Panc1 (cell line): ENCODE data around the gene BIK. TPM values are rescaled to one million over a fixed set of nuclear protein-coding genes. Genes with fewer than 3 reads are reported as not detected.

Experiments used
- ATAC-seq: fragments of 200-7000 bp; cut with Tn5 transposase; 2 replicates; pipeline ENCODE4 v1.9.1; 2020; ENCODE audit warnings: mild to moderate bottlenecking, moderate library complexity
- BruUV-seq: library from RNA; stranded (reverse); fragments of 400-500 nt; replicated peaks from 2 replicates; lab custom pipeline; 2021; lab: Mats Ljungman, UMichigan
- CTCF ChIA-PET: fragments of 300-600 bp; sonication (Branson Sonifier 250); formaldehyde crosslinking; loops from one replicate; lab custom pipeline; 2022; ENCODE audit warnings: antibody characterized with exemption; lab: Charles Lee
- POLR2A ChIA-PET: fragments of 300-600 bp; sonication (Branson Sonifier 250); formaldehyde crosslinking; loops from one replicate; lab custom pipeline; 2022; ENCODE audit warnings: antibody characterized with exemption; lab: Charles Lee
- DNase-seq: peaks from one replicate; pipeline ENCODE4 v3.0.0-alpha.2; 2010; ENCODE audit warnings: low read depth, low spot score
- H3K27ac ChIP-seq: 2 replicates; pipeline ENCODE4 v1.5.1; 2011; ENCODE audit warnings: mild to moderate bottlenecking, low read length, inconsistent platforms
- H3K27me3 ChIP-seq: fragments of 200-500 bp; sonication (Bioruptor generic); 2 replicates; pipeline ENCODE4 v1.6.0; 2014; ENCODE audit warnings: low read length, inconsistent platforms; ENCODE audit not compliant: control insufficient read depth, insufficient read depth
- H3K36me3 ChIP-seq: fragments of 200-500 bp; sonication (Bioruptor generic); 2 replicates; pipeline ENCODE4 v1.5.1; 2014; ENCODE audit warnings: inconsistent platforms, mild to moderate bottlenecking, low read length, moderate library complexity; ENCODE audit not compliant: control insufficient read depth, insufficient read depth
- H3K4me1 ChIP-seq: 2 replicates; pipeline ENCODE4 v1.5.1; 2011; ENCODE audit warnings: inconsistent platforms, mild to moderate bottlenecking, low read length, moderate library complexity; ENCODE audit not compliant: control insufficient read depth, insufficient read depth
- H3K4me3 ChIP-seq, 2 experiments: 2 replicates each; pipeline ENCODE4 v1.5.1; 2011 to 2012; ENCODE audit warnings: low read depth in 2 of 2, low read length in 2 of 2, mild to moderate bottlenecking in 2 of 2, inconsistent platforms in 1 of 2, moderate library complexity in 1 of 2
- H3K9me3 ChIP-seq: fragments of 200-500 bp; sonication (Bioruptor generic); 2 replicates; pipeline ENCODE4 v1.5.1; 2014; ENCODE audit warnings: low read depth, mild to moderate bottlenecking, inconsistent platforms, low read length, moderate library complexity; ENCODE audit not compliant: control insufficient read depth, insufficient read depth
- CTCF ChIP-seq: fragments of 450-650 bp; IDR thresholded peaks from 2 replicates; pipeline ENCODE4 v1.5.1; 2017; ENCODE audit warnings: mild to moderate bottlenecking
- POLR2AphosphoS5 ChIP-seq: IDR thresholded peaks from 2 replicates; pipeline ENCODE4 v1.6.1; 2012; ENCODE audit warnings: mild to moderate bottlenecking, low read depth, low read length, moderate library complexity
- REST ChIP-seq, 2 experiments: IDR thresholded peaks; 2 replicates each; pipeline ENCODE4 v1.6.1; 2011 to 2012; ENCODE audit warnings: low read depth in 2 of 2, control low read depth in 1 of 2, low read length in 1 of 2, mild to moderate bottlenecking in 1 of 2, moderate library complexity in 1 of 2; ENCODE audit not compliant: insufficient read depth in 1 of 2
- SIN3A ChIP-seq: IDR thresholded peaks from 2 replicates; pipeline ENCODE4 v1.6.1; 2012; ENCODE audit warnings: low read depth, mild to moderate bottlenecking, low read length, moderate library complexity, borderline replicate concordance; ENCODE audit not compliant: insufficient read depth
- TCF7L2 ChIP-seq: IDR thresholded peaks from 2 replicates; pipeline ENCODE4 v1.6.1; 2011; ENCODE audit warnings: mild to moderate bottlenecking, low read depth, low read length, inconsistent platforms
- in situ Hi-C: cut with HindIII; loops from 2 replicates; pipeline ENCODE4 v1.10.0; 2016; ENCODE audit warnings: low sequenced_read_pairs, low pct_unique_long_range_greater_than_20kb
- intact Hi-C: fragments of 100-400 bp; cut with micrococcal nuclease; formaldehyde crosslinking; loops from one replicate; pipeline ENCODE4 v1.10.0; 2022; ENCODE audit not compliant: unreplicated experiment
- total RNA-seq: library from RNA; stranded (reverse); gene quantifications from one replicate; pipeline ENCODE4 v1.2.1, GENCODE V29; 2021; ENCODE audit not compliant: unreplicated experiment

BIK gene
- total RNA-seq, 1 experiment from 2014 or later = 0.18 TPM

DNA sequence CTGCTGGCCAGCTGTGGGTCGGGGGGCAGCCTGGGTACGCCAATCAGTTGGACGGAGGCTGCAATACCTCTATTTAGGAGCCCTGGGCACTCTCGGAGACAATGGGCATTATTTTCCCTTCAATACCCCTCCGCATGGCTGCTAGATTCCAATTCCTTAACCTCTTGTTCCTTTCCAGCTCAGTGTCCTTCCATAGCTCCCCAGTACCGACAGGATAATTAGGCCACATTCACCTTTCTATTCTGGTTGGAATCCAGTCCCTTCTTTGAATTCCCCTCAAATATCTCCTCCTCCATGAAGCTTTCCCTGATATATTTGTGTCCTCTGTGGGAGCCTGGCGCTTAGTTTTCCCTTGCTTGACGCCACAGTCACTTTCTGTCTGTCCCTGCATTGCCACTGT lies 4.2 kb upstream of the BIK start:
- no TSS peak for BruUV-seq
- H3K9me3 ChIP-seq = no peaks in the 10 kb centered on the region
- ATAC-seq (no peak), DNase-seq (no peak)
- in situ Hi-C loops (no loop called here), intact Hi-C loops (no loop called here)
- H3K27me3 ChIP-seq = peaks cover 2% of the 10 kb centered on the region; the same call in 1 of the 2 replicates
- no peak overlapping the region for H3K4me3 ChIP-seq
- TF ChIP-seq CTCF = no peak
- TF ChIP-seq SIN3A = no peak
- no peak for TF ChIP-seq REST (IDR thresholded peaks at IDR 0.05; ENCODE audit: insufficient read depth in 1 of 2, low read depth in 2 of 2, low read length in 1 of 2)
- no peak for TF ChIP-seq POLR2AphosphoS5
- no peaks in the 10 kb centered on the region for H3K36me3 ChIP-seq
- H3K4me1 ChIP-seq = no peaks in the 10 kb centered on the region
- POLR2A ChIA-PET = no interaction called here
- no peak overlapping the region for H3K27ac ChIP-seq
- CTCF ChIA-PET = no interaction called here

- TF ChIP-seq REST (IDR thresholded peaks at IDR 0.05; ENCODE audit: insufficient read depth in 1 of 2, low read depth in 2 of 2, low read length in 1 of 2) (no peak), TCF7L2 (no peak), CTCF (no peak), SIN3A (no peak)
- ChIA-PET CTCF (no interaction called here), POLR2A (no interaction called here)
- no peak overlapping the region for H3K4me3 ChIP-seq
- DNase-seq (no peak), ATAC-seq (no peak)
- no peaks in the 10 kb centered on the region for H3K36me3 ChIP-seq
- H3K27ac ChIP-seq = no peak overlapping the region
- intact Hi-C loops = no loop called here
- peaks cover 2% of the 10 kb centered on the region; the same call in 1 of the 2 replicates for H3K27me3 ChIP-seq
- no peaks in the 10 kb centered on the region for H3K4me1 ChIP-seq
- BruUV-seq = no TSS peak
- H3K9me3 ChIP-seq = no peaks in the 10 kb centered on the region
- in situ Hi-C loops = no loop called here
Measured at GRCh38 chr22:43109511-43109910, 1.0 kb upstream of the BIK start.
